Panc1 (cell line): ENCODE measurements around the gene AKR1B15.

Experiments
- POLR2AphosphoS5 ChIP-seq: IDR thresholded peaks from 2 replicates; pipeline ENCODE4 v1.6.1; 2012; ENCODE audit warnings: mild to moderate bottlenecking, low read depth, low read length, moderate library complexity
- TF ChIP-seq, protein P1 (sequence below): fragments of 450-650 bp; IDR thresholded peaks from 2 replicates; pipeline ENCODE4 v1.5.1; 2017; ENCODE audit warnings: mild to moderate bottlenecking

DNA sequence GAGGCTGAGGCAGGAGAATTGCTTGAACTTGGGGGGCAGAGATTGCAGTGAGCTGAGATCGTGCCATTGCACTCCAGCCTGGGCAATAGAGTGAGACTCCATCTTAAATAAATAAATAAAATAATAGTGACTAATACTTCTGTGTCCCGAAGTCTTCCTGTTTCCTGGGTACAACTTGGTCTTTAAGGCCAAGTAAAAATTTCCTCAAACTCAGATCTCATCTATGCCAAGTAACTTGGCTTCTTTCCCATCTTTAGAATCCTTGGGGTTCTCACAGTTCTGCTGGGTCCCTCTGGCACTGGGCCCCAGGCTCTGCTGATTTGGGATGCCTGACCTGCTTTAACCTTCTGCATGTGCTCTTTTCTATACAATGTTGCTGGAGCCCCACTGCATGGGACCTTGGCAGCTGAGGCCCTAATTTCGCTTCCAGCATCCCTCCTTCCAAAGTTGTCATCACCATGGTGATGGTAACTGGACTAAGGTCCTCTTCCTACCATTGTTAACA lies 44.2 kb upstream of the AKR1B15 start:
- no peak for TF ChIP-seq POLR2AphosphoS5
- TF ChIP-seq, protein P1, sequence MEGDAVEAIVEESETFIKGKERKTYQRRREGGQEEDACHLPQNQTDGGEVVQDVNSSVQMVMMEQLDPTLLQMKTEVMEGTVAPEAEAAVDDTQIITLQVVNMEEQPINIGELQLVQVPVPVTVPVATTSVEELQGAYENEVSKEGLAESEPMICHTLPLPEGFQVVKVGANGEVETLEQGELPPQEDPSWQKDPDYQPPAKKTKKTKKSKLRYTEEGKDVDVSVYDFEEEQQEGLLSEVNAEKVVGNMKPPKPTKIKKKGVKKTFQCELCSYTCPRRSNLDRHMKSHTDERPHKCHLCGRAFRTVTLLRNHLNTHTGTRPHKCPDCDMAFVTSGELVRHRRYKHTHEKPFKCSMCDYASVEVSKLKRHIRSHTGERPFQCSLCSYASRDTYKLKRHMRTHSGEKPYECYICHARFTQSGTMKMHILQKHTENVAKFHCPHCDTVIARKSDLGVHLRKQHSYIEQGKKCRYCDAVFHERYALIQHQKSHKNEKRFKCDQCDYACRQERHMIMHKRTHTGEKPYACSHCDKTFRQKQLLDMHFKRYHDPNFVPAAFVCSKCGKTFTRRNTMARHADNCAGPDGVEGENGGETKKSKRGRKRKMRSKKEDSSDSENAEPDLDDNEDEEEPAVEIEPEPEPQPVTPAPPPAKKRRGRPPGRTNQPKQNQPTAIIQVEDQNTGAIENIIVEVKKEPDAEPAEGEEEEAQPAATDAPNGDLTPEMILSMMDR, result no peak
